Effector CD4-positive, alpha-beta T cell (primary cell): ENCODE data around the gene RFNG.
A peak's percentile ranks its signal among the peaks of the same experiment; 100 is the strongest.

Source experiments
- DNase-seq: peaks from one replicate; pipeline ENCODE4 v3.0.0-alpha.2; 2020
- total RNA-seq: gene quantifications from one replicate; lab custom pipeline; 2026; lab: John Stamatoyannopoulos, UW

Gene RFNG, protein sequence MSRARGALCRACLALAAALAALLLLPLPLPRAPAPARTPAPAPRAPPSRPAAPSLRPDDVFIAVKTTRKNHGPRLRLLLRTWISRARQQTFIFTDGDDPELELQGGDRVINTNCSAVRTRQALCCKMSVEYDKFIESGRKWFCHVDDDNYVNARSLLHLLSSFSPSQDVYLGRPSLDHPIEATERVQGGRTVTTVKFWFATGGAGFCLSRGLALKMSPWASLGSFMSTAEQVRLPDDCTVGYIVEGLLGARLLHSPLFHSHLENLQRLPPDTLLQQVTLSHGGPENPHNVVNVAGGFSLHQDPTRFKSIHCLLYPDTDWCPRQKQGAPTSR
- total RNA-seq: 27.0 reads per million, percentile 54 among the genes with 10 or more reads in this experiment

DNA sequence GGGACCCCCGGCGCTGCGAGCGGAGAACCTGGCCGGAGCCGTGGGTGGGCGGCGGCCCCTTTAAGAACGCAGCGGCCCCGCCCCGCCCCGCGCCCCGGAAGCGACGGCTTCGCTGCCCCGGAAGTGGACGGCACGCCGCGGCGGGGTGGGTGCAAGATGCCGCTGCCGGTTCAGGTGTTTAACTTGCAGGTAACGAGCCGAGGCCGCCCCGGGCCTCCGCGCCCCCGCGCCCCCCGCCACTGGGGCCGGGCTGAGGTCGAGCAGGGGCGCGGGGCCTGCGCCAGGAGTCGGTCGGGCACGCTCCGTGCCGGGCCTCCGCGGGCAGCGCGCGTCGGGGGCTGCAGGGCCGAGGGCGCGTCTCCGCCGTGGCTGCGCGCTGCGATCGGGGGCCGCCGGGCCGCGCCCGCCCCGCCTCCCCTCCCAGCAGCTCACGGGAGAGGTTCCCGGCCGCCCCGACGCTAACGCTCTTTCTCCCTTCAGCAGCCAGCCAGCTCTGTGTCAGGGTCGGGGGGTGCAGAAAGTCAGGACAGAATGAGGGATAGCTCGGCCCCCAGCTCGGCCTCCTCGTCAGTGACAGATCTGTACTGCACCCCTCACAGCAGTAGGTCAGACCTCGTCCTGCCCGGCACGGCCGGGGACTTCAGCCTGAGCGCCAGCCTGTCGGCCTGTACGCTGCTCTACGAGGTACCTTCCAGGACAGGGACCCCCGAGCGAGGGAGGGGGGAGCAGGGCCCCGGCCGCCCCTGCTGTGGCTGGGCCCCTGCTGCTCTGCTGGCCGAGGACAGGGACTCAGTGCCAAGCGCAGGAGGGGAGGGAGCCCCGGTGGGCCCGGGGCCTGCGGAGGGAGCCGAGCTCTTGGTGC, at the start of gene RFNG, which contains the start of gene GPS1:
RFNG (minus strand) TSS at position 36 of the 862 bp plus-strand sequence. CDS start 45 bp downstream, outside the sequence.
GPS1 (plus strand) TSS at position 123 of the 862 bp plus-strand sequence; CDS start at position 157, 34 bp downstream.
- peak; percentile 79 for DNase-seq

DNA sequence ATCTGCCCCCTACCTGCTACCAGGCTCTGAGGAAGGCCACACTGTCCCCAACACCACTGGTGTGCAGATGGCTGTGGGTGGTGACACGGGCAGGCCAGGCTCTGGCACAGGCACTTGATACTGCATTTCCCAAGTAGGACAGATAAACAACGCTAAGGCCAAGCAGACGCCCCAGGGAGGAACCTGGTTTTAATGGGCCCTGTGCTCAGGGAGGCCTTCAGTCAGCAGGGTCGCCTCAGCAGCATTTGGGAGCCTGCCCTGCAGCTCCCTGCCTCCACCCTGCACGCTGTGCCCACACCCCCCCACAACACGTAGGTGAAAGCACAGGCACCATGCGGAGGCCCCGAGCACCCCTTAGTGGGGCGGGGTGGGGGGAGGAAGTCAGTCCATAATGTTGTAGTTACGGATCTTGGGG, 49.7 kb upstream of the RFNG start:
- DNase-seq: no peak

DNA sequence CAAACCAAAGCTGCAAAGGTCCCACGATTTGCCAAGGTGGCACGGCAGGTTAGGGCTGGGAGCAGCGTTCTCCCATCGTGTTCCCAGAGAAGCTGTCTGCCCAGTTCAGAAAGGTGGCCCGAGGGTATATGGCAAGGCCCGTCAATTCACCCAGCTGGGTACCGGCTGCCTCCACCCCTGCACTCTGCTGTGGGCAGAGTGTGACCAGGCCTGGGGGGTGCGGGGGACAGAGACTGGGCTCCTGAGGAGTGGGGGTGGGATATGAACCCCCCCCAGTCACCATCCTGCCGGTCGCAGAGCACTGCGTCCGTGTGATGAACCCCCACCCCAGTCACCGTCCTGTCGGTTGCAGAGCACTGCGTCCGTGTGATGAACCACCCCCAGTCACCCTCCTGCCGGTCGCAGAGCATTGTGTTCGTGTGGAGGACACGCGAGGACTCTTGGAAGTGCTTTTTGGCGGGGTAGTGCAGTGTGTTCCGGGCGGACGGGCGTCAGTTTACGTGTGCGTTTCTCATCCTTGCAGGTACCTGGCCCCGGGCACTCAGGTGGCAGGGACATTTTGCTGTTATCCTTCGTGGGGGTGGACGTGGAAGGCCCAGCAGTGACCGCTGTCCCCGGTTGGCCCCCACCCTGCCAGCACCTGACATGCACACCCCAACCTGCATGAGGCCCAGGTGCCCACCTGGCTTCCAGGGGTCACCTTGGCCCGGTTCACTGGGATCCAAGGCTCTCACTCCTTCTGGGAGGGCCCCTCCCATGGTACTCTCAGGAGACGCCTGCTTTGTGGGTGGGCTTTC, 49.1 kb upstream of the RFNG start:
- DNase-seq: no peak

DNA sequence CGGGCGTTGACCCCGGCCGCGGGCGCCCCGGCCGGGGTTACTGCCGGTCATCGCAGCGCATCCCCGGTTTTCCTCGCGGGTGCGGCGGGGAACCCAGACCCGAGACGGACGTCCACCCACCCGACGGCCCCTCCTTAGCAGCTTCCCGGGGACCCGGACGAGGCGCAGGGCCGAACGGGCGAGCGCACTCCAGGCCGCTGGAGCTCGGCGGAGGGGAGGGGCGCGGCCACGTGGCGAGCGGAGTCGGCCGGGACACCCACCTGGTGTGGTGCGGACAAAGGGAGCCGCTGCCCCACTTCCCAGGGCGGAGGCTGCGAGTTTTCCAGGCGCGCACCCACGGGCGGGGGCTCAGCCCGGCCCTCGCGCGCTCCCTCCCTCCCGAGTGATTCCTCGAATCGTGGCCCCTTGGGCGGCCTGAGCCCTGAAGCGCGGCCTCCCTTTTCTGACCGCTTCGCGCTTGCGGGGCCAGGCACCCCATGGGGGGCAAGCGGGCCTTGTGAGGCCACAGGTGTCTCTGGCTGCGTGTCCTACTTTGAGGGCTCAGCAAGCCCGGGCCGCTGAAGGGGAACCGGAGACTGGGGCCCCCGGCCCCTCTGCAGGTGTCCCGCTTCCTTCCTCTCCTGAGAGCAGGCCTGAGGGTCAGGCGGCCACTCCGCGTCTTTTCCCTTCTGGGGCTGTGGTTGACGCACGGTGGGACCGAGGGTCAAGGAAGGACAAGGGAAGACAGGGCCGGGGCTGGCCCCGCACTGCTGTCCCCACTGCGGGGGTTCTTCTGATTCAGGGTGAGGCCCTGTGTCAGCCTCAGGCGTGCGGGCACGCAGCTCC, 47.5 kb upstream of the RFNG start:
- DNase-seq: no peak

DNA sequence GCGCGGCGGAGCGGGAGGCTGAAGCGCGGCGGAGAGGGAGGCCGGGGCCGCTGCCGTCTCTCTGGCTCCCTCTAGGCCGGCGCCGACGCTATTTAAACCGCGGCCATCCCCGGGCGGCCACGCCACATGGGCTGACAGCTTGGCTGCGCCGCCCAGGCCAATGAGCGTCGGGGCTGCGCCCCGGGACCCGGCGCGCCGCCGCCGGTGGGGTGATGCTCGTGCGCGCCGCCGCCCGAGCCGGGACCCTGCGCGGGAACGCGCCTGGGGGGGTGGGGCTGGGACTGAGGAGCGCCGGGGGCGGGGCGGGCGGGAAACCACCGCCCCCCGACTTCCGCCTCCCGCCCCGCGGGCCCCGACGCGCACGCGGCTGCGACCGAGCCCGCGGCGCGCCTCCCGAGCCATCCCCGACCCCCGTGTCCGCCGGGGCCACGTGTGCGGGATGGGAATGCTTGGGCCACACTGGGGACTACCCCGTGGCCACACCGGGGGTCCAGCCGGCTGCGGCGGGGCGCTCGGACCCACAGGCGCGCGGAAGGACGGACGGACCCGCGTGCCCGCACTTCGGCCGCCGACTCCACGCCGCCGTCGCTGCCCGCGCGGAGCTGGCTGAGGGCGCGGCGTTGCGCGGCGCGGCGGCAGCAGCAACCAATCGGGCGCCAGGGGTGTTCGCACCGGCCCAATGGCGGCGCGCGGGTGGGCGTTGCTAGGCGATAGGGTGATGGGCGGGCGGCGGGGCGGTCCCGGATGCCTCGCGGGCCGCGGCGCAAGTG, 46.7 kb upstream of the RFNG start, which contains the start of gene FASN:
FASN (minus strand) TSS at position 68 of the 770 bp plus-strand sequence. CDS start 1,791 bp downstream, outside the sequence.
- peak; percentile 87 for DNase-seq

DNA sequence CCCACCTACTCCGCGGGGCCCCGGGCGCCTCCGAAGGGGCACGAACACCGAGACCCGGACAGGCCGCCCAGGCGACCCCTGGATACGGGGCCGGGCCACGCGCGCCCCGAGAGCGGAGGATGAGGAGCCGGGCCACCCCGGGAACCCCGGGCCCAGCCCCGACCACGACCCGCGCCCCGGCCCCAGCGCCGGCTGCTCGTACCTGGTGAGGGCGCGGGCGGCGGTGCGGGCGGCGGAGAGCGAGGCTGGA, 46.2 kb upstream of the RFNG start:
- no peak for DNase-seq

DNA sequence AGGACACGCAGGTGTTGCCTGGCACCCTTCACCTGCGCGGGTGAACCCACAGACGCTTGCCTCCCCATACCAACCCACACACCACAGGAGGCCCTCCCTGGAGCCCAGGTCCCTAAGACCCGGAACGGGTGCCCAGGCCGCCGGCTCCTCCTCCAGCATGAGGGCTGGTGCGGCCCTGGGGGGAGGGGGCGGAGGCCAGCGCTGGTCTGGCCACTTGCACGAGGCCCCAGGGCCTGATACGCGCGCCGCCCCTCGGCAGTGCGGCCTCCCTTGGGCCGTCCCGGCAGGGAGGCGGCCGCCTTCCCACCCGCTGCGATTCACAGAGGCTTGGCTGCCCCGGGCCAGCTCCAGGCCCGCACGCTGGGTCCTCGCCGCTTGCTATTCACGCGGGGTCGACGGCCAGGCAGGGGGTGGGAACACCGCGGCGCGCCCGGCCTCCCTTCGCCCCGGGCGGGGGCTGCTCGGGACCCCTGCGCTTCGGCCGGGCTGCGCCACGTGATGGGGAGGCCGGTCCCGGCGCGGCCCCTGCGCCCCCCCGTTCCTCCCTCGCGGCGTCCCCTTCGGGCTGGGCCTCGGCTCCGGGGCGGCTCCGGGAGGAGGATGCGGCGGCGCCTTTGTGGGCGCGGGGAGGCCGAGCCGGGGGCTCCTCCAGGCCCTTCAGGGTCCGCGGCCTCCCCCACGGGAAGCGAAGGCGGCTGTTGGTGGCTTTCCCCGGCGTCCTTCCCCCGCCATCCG, 45.7 kb upstream of the RFNG start:
- DNase-seq: no peak

DNA sequence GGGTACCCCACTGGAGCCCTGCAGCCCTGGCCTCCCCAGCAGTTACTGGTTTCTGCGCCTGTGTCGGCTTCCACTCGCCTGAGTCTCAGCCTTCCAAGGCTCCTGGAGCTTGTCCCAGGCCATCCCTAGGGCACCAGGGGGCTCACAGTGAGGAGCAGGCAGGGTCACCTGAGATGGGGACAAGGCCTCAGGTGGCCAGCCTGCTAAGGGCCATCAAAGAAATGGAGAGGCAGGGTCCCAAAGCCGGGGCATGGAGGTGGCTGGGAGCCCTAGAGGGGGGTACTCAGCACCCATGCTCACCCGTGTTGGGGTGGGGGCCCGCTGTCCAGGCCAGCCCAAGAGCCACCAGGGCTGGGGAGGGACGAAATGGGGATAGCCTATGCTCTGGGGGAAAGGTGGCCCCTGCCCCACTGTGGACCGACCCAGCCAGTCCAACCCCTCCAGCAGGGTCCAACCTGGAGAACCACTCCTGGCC, 45.1 kb upstream of the RFNG start:
- no peak for DNase-seq

DNA sequence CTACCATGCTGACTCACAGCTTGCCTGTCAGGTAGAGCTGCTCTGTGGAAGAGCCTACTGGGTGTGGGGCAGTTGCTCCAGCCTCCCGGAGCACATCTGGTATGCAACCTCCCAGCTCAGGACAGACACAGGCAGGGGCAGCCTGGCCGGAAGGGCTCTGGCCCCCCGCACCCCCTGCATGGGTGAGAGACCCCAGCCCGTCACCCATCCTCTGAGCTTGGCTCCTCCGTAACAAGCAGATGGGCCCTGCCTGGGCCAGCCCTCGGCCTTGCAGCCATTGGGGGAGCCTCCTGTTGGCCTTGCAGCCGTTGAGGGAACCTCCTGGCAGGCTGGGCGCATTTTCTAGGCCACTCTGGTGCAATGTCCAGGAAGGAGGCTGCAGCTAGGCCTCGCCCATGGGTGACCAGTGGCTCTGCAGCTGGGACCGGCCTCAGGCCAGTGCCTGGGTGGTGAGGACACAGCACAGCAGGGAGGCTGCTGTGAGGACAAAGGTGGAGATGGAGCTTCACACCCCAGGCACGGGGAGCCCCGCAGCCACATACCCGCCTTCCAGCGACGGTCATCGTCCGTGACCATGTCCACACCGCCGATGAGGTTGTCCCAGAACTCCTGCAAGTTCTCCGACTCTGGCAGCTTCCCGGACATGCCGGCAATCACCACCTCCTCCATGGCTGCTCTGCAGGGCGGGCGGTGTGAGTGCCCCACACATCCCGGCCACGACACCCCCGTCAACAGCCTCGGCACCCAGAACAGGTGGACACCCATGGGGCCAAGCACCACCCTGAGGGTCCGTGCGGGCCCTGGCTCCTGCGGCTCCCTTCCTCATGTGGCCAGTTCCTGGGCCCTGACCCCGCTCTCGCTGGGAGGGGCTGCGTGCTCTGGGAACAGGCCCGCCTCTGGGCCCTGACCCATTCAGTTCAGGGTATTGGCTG, 44.4 kb upstream of the RFNG start:
- no peak for DNase-seq

DNA sequence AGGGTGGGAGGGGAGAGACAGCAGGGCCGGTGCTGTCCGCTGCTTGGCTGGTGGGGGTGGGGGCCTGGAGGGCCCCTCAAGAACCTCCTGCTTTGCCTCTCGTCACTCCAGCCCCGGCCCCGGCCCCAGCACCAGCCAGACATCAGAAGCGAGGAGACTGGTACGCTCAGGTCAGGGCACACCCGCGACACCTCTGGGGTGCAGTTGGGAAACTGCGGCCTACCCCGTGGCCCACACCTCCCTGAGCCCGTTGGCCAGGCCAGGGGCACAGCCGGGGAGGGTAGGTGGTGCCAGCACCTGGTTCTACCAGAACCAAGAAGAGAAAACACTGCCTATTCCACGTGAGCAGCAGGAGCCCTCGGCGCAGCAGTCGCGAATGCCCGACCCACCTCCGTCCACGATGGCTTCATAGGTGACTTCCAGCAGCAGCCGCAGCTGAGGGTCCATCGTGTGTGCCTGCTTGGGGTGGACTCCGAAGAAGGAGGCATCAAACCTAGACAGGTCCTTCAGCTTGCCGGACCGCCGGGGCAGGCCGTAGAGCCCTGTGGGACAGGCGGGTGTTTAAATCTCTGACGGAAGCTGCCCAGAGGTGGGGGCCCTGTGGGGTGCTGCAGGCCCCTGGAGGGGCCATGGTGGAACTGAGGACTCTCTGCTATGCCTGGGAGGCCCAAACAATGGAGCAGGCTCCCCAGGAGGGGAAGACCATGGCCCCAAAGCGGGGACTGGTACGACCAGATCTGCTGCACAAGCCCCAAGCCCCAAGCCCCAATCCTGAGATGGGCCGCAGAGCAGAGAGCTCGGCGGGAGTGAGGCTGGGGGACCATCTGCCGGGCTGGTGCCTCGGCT, 43.5 kb upstream of the RFNG start:
- DNase-seq: no peak

DNA sequence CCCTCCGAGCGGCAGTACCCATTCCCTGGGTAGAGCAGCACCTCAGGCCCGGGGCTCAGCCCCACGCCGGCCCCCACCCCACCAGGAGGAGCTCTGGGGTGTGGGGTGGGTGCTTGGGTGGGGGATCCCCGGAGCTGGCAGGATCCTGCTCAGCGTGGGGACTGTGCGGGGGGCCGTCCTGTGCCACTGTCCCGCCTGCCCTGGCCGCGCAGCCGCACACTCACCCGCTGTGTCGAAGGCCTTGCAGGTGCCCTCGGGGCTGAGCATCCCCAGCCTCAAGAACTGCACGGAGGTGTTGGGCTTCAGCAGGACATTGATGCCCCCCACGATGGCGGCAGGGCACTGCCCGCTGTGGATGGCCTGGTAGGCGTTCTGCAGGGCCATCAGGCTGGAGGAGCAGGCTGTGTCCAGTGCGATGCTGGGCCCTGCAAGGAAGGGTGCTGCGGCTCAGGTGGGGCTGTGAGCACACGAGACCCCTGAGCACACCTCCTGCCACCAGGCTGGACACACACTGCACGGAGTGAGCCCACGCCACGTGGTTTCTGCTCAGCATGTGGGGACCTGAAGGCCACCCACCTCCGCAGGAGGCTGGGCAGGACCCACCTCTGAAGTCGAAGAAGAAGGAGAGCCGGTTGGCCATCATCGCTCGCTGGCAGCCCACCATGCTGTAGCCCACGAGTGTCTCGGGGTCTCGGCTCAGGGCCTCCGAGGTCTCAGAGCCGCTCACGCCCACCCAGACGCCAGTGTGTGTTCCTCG, 41.6 kb upstream of the RFNG start:
- DNase-seq: no peak

DNA sequence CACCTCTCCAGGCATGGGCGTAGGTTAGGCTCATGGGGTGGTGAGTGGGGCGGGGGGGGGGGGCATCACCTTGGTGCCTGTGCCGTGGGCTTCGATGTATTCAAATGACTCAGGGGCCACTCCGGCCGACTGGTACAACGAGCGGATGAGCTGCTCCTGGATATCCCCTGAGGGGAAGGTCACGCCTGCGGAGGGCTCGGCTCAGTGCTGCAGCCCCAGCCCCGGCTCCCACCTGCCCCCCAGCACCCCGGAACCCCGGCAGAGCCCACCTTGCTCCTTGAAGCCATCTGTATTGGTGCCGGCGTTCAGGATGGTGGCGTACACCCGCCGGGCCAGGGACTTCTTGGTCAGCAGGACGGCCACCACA, 41.0 kb upstream of the RFNG start:
- no peak for DNase-seq

DNA sequence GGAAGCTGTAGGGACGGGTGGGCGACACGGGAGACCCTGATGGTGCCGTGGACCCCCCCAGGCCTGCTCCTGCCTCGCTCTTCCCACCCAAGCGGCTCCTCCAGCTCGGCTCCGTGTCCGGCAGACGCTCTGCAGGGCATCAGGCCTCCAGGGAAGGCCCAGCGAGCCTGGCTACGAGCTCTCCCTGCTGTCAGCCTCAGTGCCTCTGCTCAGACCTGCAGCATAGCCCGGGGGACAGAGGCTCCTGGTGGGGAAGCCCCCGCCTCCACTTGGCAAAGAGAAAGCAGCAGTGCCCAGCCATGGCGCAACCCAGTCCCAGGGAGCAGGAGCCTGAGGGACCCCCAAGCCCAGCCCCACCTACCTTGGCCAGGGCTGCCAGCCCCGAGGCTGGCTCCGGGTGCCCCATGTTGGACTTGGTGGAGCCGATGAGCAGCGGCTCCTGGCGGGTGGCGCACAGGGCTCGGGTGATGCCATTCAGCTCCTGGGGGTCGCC, 40.5 kb upstream of the RFNG start:
- no peak for DNase-seq

DNA sequence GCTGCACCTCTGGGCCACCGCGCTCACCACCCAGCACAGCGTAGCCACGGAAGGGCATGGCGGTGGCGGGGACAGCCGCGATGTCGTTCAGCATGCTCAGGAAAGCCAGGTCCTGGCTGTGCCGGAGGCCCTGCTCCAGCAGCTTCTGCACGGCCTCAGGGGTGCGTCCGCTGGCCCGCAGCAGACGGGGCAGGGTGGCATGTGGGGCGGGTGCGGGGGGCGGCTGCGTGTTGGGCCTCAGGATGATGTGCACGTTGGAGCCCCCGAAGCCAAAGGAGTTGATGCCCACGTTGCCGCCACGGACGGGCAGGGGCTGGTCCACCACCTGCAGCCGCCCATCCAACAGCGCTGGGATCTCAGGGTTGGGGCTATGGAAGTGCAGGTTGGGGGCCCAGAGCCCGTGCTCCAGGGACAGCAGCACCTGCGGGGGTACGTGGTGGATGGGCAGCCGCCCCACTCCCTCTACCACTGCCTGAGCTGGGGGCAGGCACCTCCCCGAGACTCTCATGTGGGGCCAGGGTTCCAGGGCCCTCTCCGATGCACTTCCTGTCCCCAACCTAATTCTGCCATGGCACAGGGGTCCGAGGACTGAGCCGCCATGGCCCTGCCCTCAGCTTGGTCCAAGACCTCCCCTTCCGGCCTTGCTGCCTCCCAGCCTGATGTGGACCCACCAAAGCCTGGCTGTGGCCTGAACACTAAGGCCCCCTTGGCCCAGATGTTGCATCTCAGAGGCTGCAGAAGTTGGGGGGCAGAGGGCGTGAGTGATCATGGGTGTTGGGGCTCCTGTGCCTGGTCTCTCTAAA, 39.9 kb upstream of the RFNG start:
- DNase-seq: no peak

DNA sequence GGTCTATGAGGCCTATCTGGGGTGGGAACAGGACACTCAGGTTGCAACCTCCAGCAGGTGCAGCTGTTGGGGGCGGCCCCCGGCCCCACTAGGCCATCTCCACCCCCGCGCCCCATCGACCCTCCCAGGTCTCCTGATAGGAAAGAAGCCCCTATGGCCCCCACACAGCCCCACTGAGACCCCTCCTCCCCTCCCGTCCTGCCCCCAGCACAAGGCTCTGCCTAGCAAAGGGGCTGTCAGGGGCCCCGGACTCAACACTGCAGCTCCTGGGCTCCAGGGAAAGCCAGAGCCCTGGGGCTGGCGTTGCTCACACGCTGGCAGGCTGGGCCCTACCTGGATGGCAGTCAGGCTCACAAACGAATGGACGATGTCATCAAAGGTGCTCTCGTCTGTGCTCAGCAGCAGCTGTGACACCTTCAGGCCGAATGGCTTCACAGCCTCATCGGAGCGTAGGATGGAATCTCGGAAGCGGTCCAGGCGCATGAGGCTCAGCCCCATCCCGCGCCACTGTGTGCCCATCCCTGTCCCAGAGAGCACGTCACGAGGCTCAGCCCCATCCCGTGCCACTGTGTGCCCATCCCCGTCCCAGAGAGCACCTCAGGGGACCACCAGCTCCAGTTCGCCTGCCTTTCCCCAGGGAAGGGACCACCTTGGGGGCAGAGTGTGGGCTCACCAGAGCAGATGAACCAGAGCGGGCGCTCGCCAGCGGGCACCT, 39.1 kb upstream of the RFNG start:
- DNase-seq: no peak
